Measurements from ENCODE around the gene NEK4.

NEK4 gene

GRCh38 chr3:52788890-52789745 lies 18.4 kb upstream of the NEK4 start:
- no peak for TF ChIP-seq CTCF (IDR thresholded peaks at IDR 0.05; ENCODE audit: extremely low read depth, missing control alignments)
- no peak for DNase-seq (ENCODE audit: low spot score)

GRCh38 chr3:52787672-52788625 lies 17.2 kb upstream of the NEK4 start:
- no peak for TF ChIP-seq CTCF (IDR thresholded peaks at IDR 0.05; ENCODE audit: extremely low read depth, missing control alignments)
- no peak for DNase-seq (ENCODE audit: low spot score)

- no peak for TF ChIP-seq CTCF (IDR thresholded peaks at IDR 0.05; ENCODE audit: extremely low read depth, missing control alignments)
These were observed 16.5 kb upstream of the NEK4 start for GRCh38 chr3:52787246-52787645.

GRCh38 chr3:52786330-52787215 lies 15.8 kb upstream of the NEK4 start:
- DNase-seq (ENCODE audit: low spot score), result no peak
- no peak for TF ChIP-seq CTCF (IDR thresholded peaks at IDR 0.05; ENCODE audit: extremely low read depth, missing control alignments)

More at GRCh38 chr3:52787246-52787645, 16.5 kb upstream of the NEK4 start:
- DNase-seq (ENCODE audit: low spot score), result no peak

GRCh38 chr3:52784931-52785590 lies 14.3 kb upstream of the NEK4 start:
- DNase-seq (ENCODE audit: low spot score), result no peak

More at GRCh38 chr3:52784931-52785590, 14.3 kb upstream of the NEK4 start:
- no peak for TF ChIP-seq CTCF (IDR thresholded peaks at IDR 0.05; ENCODE audit: extremely low read depth, missing control alignments)
